NCI-H345 (cell line): Measurements from ENCODE around the gene SMIM24.
"Not testable (repeated sequence)": the region's sequence is repeated elsewhere in the genome, so short reads cannot be mapped to it uniquely, and the experiment has no call there.

Experiments used
- DNase-seq: peaks from one replicate; lab custom pipeline; 2025; lab: John Stamatoyannopoulos, UW

The SMIM24 gene

DNA sequence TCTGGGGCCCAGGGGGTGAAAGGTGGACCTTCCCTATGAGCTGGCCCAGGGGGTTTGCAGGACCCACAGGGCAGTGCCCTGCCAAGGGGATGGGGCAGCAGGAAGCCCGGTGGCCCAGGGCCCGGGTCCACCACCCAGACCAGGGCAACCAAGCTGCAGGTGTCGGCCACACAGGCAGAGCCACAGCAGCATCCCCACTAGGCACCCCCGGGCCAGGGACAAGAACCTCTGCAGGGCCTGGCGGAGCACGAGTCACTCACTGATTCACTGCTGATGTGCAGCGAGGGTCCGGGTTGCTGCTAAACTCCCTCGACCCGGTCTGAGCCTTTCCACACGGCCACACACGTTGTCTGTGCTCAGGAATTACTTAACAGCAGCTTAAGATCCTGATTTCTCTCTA, 34.6 kb upstream of the SMIM24 start:
- DNase-seq, result no peak

DNA sequence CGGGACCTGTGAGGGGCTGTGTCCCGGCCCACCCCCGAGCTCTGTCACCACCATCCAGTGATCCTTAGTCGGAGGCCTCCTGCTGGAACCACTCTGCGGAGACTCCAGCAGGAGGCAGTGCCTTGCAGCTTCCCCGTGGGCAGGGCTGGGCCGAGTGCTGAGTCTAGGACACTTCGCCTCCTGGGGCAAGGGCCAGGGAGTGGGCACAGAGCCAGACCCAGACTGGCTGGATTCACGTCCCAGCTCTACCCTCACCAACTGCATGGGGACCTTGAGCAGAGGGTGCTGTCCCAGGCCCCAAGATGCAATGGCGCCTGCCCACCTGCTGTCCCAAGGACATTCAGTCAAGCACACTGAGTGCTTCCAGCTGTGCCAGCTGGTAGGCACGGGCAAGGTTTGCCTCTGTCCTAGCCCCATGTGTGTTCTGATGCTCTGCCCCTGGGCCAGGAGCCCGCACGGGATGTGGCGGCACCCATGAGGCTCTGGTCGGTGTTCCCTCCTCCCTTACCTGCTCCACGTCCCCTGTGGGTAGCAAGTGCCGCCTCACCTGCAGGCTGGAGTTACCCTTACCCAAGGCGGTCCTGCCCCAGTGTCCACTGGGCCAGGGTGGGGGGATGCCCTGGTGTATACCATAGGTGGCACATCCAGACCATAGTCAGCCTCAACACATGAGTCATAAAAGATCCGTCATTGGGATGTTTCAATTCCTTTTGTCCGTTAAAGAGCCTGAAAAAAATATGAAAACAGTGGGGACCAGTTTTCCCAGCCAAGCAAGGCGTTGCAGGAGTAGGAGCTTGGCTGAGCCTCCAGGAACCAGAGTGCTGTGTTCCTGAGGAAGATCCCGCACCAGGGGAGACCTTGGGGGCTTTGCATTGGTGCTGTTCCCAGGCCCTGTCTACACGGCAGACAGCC, 33.2 kb upstream of the SMIM24 start:
- DNase-seq, result no peak

DNA sequence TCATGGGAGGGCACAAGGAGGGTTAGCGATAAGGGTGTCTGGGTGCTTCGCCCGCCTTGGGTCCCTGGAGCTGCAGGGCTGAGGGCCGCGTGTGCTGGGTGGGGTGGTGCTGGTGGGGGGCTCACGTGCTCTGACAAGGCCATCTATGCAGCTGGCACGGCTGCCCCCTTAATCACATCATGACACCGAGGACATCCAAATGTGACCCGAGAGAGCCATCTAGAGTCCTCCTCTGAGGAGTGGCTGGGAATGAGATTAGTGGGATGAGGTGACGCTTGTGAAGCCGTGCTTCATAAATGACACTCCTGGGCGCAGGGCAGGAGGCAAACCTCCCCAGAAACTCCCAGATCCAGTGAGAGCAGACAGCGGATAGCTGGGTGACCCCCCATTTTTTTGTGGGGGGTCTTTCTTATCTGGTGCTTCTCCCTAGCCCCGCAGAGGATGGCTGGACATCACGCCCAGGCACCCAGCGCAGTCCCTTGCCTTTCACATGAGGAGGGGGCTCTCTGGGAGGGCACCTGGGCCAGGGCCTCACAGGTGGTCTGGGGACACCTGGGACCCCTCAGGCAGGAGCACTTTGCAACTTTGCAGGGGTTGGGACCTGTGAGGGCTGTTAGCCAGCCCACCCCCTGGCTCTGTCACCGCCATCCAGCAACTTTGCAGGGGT, 32.4 kb upstream of the SMIM24 start:
- no peak for DNase-seq

DNA sequence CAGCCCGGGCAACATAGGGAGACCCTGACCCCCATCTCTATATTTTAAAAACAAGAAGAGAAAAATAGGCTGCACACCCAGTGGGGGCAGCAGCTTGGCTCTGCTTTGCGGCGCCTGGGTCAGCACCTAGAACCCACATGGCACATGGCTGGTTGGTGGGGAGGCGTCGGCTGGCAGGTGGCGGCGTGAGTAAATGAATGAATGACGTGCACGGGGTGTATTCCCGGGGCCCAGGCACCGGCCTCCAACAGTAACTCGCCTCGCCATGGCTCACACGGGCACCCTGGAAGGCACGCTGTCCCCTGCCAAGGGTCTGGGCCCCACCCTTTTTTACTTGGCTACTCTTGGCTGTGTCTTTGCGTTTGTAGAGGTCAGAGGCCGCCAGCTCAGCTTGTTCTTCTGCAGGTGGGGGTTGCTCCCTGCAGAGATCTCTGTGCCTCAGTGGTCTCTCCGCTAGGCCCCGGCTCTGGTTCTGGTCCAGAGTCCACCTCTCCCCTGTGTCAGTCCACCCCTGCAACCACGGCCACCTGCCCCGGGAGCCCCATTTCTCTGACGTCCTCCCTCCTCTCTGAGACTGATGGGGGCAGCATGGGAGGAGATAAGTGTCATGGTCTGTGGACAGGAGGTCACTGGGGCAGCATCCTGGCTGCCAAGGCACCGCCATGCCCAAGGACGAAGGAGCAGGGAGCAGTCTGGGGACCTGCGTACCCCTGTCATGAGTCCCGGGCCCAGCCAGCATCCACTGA, 31.4 kb upstream of the SMIM24 start:
- DNase-seq, result no peak

DNA sequence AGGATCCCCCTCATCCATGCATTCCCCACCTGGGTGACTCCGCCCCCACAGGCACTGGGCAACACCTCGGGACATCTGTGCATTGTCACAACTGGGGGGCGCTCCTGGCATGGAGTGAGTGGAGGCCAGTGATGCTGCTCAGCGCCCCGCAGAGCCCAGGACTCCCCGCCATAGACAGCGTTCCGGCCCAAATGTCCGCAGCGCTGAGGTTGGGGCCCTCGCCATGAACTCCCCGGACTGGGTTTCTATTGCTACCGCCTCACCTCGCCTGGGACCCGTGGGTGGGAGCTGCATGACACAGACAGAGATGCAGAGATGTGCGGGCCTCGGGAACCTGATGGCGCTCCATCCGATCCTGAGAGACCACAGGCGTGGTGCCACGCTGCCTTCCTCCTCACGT, 30.4 kb upstream of the SMIM24 start:
- DNase-seq, result no peak

DNA sequence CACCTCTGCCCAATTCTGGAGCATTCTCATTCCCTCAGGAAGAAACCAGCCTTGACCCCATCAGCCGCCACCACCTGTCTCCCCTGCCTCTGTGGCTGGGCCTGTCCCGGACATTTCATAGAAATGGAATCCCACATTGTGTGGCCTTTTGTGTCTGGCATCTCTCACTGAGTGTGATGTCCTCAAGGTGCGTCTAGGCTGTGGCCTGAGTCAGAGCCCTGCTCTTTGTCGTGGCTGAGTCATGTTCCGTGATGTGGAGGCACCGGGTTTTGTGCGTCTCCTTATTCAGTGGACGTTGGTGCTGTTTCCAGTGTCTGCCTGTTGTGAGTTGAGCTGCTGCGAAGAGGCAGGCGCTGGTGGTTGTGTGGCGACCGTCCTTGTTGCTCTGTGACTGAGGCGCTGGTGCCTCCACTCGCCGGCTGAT, 29.3 kb upstream of the SMIM24 start:
- no peak for DNase-seq

DNA sequence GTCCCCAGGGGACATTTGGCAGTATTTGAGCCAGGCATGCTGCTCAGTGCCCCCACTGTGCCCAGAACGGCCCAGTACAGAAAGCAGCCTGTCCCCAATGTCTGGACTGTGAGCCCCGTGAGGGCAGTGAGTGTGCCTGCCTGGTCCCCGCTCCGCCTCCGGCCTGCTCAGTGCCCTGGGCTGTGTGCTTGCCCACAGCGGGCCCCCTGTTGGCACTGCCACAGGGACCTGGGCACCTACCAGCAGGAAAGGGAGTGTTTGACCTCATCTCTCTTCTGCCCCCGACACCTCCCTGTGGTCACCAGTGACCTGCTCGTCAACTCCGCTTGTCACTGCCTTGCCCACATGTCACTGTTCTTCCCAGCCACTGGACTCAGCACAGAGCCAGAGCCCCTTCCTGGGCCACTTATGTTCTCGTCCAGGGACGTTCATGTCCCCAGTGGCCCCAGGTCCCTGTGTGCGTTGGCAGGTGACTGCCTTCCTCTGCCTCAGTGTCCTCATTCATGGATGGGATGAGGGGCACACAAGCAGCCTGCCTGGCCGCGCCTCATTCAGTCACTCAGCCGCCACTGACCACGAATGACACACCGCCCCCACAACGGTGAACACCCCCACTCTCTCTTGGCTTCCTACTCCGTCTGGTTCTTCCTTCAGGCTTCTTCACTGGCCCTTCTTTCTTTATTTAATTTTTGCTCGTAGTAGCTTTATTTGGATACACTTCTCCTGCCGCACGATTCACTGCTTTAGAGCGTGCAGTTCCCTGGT, 28.6 kb upstream of the SMIM24 start:
- DNase-seq, result no peak

DNA sequence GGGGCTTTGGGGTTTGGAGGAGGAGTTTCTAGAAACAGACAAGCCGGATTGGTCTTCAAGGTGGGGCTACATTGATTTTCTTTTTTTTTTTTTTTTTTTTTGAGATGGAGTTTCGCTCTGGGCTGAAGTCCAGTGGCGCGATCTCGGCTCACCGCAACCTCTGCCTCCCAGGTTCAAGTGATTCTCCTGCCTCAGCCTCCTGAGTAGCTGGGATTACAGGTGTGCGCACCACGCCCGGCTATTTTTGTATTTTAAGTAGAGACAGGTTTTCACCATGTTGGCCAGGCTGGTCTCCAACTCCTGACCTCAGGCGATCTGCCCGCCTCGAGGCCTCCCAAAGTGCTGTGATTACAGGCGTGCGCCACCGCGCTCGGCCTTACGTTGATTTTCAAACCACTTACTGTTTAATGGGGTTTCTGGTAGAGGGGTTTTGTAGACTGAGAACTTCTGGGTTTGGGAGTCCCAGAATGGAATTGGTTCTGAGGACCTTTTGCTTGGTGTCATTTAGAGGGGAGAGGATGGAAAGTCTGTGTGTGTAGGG, 27.9 kb upstream of the SMIM24 start:
- not testable (repeated sequence) for DNase-seq

DNA sequence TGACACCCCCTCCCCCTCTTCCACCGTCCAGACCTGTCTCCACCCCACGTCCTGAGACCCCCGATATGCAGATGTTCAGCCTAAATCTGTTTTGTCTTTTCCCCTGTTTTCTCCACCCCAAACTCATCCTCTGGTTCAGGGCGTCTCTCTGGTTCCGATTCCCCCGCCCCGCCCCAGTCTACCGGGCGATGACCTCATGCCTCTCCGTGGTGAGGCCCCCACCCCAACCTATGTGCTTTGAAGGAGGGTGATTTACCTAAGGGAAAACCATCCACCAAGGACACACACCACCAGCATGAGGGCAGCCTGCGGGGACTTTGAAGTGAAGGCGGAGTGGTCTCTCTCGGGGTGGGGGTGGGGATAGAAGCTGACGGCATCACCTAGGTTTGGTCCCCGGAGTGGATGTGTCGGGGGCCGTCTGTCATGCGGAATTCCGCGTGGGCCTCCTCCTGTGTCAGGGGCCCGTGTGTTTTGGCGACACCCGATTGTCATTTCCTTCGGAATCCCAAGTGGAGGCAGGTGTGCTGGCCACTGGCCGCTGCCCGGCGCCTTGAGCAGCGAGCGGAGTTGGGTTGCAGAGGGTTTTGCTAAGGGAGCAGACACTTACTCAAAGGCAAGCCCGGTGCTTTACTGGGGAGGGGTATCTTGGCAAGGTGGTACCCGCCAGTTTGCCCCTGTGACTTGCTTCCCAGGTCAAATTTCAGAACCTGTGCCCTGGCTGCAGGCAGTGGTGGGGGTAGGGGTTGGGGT, 27.2 kb upstream of the SMIM24 start:
- no peak for DNase-seq

DNA sequence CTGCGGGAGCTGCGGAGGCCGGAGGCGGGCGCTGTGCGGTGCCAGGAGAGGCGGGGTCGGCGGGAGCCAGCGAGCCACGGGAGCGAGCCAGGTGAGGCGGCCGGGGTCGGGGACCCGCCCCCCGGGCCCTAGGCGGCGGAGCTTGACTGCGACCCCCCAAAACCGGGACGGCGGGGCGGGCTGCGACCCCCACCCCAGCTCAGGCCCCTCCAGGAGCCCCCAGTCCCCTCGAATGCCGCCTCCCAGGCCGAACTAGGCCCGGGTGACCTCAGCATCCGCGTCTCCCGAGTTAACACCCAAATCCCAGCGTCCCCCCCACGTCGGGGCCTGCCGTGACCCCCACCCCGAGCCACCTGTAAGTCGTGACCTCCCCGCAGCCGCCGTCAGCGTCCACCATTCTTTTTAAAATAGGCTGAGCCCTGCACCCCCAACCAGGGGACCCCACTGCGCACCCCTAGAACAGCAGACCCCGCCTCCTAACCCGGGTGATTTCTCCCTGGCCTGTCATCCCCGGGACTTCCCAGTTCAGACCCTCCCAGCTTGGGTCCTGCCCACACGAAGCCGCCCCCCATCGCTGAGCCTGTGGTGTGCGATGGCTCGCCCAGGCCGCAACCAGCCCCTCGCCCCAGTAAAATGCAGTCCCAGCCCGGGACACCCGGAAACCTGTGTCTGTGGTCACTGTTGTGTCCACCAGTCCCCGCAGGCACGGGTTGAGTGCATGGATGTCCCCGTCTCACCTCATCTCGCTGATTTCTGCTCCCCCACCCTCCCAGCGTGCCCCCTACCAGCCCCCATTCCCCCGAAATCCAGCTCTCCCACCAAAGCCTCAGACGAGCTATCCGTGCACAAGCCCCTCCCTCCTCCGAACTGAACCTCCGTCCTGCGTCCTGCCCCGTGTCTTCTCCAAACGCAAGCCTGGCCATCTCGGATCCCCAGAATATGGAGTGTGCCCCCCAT, 26.3 kb upstream of the SMIM24 start:
- DNase-seq, result no peak

DNA sequence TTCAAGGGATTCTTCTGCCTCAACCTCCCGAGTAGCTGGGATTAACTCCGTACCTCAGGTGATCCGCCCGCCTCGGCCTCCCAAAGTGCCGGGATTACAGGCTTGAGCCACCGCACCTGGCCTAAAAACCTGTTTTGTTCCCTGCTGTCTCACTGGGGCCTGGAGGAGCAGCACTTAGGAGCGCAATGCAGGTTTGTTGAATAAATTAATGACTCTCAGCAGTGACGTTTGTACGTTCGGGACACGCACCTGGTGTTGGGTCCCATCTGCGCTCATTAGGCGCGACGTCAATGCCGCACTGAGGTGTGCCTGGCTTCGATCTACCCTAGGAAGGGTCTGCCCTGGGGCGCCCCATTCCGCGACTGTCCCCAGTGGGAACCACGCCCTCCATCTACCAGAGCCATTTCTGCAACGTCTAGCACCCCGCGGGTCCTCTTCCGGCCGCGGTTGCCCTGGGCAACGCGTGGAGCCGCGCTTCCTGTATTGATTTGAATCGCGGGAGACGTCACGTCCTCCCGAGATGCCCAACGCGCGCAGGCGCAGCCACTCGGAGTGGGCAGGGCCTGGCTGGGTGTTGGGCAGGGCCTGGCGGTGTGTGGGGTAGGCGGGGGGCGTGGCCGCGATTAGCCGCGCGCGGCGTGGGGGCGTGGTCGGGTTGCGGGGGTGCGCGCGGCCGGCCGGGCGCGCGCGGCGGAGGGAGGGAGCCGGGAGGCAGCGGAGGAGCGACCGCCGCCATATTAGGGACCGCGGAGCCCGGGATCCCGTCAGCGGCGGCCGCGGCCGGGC, 25.5 kb upstream of the SMIM24 start, which contains the start of gene FZR1:
TSS of gene FZR1 (plus strand) at position 714 of the 786 bp plus-strand sequence. CDS start 16,679 bp downstream, outside the sequence.
- peak; percentile 99 for DNase-seq

DNA sequence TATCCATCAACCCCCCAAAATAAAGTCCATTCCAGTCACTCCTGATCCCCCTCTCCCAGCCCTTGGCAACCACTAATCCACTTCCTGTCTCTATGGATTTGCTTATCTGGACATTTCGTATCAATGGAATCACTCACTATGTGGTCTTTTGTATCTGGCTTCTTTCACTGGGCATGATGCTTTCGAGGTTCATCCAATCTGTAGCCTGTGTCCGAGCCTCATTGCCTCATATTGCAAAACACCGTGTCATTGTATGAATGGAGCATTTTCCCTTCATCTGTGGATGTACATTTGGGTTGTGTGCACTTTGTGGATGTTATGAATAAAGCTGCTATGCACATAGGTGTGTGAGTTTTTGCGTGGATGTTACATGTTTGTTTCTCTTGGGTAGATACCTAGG, 24.4 kb upstream of the SMIM24 start:
- DNase-seq, result no peak

DNA sequence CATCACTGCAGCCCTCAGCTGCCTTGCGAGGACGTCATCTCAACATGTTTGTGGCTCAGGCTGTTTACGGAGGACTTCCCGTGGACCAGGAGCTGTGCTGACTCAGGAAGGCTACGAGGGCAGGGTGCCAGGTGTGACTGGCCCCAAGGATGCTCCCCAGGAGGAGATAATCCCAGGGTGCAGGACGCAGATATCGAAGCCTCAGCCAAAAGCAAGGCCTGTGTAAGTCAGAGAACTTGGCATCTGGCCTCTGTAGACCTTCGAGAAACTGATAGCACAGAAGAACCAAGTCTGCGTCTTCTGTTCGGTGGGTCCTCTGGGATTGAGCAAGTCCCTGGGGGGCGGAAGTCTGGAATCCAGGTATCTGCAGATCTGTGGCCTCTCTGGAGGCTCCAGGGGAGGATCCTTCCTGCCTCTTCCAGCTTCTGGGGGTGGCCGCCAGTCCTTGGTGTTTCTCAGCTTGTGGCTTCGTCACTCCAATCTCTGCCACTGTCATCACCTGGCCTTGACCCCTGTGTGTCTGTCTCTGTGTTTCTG, 22.8 kb upstream of the SMIM24 start:
- DNase-seq, result no peak

DNA sequence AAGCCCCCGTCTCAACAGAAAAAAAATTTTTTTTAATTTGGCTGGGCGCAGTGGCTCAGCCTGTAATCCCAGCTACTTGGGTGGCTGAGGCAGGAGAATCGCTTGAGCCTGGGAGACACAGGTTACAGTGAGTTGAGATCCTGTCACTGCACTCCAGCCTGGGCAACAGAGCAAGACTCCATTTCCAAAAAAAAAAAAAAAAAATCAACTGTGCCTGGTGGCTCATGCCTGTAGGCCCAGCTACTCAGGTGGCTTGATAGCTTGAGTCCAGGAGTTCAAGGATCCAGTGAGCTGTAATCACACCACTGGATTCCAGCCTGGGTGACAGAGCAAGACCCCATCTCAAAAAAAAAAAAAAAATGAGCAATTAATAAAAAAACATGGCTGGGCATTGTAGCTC, 21.5 kb upstream of the SMIM24 start:
- DNase-seq, result no peak

DNA sequence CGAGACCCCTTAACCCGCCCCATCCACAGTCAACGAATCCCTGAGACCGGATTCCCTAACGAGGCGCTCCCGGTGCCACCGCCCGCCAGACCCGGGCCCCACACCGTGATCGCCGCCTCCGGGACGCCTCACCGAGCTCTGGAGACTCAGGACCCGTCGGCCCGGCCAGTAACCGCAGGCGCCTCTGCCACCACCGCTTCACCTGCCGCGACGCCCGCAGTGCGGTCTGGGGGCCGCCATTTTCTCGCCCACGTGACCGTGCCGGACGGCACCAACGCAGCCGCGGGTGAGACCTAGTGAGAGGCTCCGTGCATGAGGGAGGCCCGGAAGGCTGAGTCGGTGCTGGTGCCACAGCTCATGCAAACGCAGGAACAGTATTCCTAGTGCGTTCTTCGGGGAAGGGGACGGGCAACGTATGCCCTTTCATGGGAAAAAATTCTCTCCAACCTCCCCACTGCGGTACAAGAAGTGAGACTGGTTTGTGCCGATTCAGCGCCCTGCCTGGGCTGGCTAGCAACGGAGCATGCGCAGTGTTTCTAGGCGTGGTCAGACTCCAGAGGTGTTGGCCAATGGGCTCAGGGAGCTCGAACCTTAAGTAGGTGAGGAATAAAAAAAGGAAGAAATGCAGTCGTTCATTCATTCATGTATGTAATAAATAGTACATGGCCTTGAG, 20.2 kb upstream of the SMIM24 start, which contains the start of gene DOHH:
TSS of gene DOHH (minus strand) at position 246 of the 673 bp plus-strand sequence. CDS start 3,860 bp downstream, outside the sequence.
- DNase-seq, result peak; percentile 97

DNA sequence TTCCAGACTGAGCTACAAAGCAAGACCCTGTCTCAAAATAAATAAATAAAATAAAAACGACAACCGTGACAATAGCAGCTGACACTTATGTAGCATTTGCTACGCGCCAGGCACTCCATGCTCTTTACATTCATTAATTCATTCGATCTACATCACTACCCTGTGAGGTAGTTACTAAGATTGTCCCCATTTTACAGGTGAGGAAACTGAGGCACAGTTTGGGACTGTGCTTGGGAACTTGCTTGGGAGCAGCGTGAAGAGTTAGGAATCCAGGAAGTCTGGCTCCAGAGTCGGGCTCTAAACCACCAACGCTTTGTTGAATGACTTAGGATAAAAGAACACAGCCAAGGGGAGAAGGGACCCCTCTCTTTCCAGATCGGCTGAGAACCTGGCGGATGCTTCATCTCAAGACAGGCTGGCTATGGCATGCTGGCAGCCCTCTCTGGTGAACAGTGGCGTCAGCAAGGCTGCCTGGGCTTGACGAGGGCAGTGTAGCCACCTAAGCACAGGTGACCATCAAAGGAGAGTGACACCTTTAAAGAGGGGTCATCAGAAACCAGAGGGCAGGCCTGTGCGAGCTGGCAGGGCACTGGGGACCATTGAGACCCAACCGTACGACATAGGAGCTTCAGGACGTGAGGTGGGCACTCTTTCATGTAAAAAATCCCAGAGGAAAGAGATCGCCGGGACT, 19.6 kb upstream of the SMIM24 start:
- DNase-seq, result no peak
